HCT116 (cell line): ENCODE results near the gene TRIB2.

Experiments
- CBX3 ChIP-seq: IDR thresholded peaks from 2 replicates; pipeline ENCODE4 v1.6.1; 2012; ENCODE audit warnings: low read depth
- EZH2 ChIP-seq: fragments of 200-600 bp; sonication (generic); IDR thresholded peaks from 2 replicates; pipeline ENCODE4 v1.6.1; 2017; ENCODE audit warnings: antibody characterized with exemption, mixed run types
- POLR2A ChIP-seq: IDR thresholded peaks from 2 replicates; pipeline ENCODE4 v1.7.0; 2011; ENCODE audit warnings: borderline replicate concordance; ENCODE audit not compliant: insufficient read depth, insufficient read length; ENCODE audit errors: extremely low read depth
- POLR2AphosphoS5 ChIP-seq: IDR thresholded peaks from 2 replicates; pipeline ENCODE4 v1.6.1; 2011; ENCODE audit warnings: mild to moderate bottlenecking, low read depth, low read length, moderate library complexity
- SP1 ChIP-seq: IDR thresholded peaks from 2 replicates; pipeline ENCODE4 v1.6.1; 2012; ENCODE audit warnings: low read depth
- TCF7L2 ChIP-seq: IDR thresholded peaks from 2 replicates; pipeline ENCODE4 v1.7.0; 2011; ENCODE audit warnings: borderline replicate concordance, inconsistent platforms; ENCODE audit not compliant: insufficient read depth, insufficient read length; ENCODE audit errors: extremely low read depth
- ZNF274 ChIP-seq: fragments of 200-500 bp; sonication (Bioruptor generic); IDR thresholded peaks from 2 replicates; pipeline ENCODE4 v1.6.1; 2014; ENCODE audit warnings: mild to moderate bottlenecking, low read depth, low read length, inconsistent platforms
- TF ChIP-seq, protein P1 (sequence below), 3 experiments: fragments of 200-600 bp in 1 of 3; sonication (generic) in 1 of 3; IDR thresholded peaks in 2 of 3; conservative IDR thresholded peaks in 1 of 3; 2 replicates each; pipeline ENCODE4 v1.5.1; 2012 to 2017; ENCODE audit warnings: low read depth in 2 of 3, low read length in 2 of 3, antibody characterized with exemption in 1 of 3, borderline replicate concordance in 1 of 3, control low read depth in 1 of 3, mild to moderate bottlenecking in 1 of 3, mixed read lengths in 1 of 3, mixed run types in 1 of 3, moderate library complexity in 1 of 3; ENCODE audit not compliant: insufficient read depth in 1 of 3
- TF ChIP-seq, protein P2 (sequence below): IDR thresholded peaks from 2 replicates; pipeline ENCODE4 v1.6.1; 2012; ENCODE audit warnings: low read depth

DNA sequence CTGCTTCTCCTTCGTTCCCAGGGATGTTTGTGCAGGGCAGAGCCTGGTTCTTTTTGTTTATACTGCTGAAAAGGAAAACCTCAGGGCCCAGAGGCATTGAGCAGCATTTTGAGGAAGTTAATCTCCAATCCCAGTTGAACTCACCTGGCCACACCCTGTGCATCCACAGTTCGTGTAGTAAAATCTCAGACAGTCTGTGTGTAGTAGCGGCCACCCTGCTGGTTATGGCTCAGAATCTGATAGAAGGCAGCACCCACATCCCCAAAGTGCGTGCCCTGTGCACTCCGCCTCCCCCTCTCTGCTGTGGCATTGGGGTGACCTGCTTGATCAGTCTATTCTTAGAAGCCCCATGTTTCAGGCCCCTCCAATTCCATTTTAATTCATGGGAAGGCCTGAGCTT is 10.9 kb downstream of the TRIB2 start:
- TF ChIP-seq EZH2 (no peak), POLR2A (no peak), POLR2AphosphoS5 (no peak), SP1 (no peak), ZNF274 (no peak), CBX3 (no peak), TCF7L2 (no peak)
- TF ChIP-seq, protein P1, sequence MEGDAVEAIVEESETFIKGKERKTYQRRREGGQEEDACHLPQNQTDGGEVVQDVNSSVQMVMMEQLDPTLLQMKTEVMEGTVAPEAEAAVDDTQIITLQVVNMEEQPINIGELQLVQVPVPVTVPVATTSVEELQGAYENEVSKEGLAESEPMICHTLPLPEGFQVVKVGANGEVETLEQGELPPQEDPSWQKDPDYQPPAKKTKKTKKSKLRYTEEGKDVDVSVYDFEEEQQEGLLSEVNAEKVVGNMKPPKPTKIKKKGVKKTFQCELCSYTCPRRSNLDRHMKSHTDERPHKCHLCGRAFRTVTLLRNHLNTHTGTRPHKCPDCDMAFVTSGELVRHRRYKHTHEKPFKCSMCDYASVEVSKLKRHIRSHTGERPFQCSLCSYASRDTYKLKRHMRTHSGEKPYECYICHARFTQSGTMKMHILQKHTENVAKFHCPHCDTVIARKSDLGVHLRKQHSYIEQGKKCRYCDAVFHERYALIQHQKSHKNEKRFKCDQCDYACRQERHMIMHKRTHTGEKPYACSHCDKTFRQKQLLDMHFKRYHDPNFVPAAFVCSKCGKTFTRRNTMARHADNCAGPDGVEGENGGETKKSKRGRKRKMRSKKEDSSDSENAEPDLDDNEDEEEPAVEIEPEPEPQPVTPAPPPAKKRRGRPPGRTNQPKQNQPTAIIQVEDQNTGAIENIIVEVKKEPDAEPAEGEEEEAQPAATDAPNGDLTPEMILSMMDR (IDR thresholded peaks at IDR 0.05 in 2 of 3, conservative IDR thresholded peaks at IDR 0.05 in 1 of 3; ENCODE audit: borderline replicate concordance in 1 of 3, insufficient read depth in 1 of 3, low read depth in 2 of 3, low read length in 2 of 3): no peak
- TF ChIP-seq, protein P2, sequence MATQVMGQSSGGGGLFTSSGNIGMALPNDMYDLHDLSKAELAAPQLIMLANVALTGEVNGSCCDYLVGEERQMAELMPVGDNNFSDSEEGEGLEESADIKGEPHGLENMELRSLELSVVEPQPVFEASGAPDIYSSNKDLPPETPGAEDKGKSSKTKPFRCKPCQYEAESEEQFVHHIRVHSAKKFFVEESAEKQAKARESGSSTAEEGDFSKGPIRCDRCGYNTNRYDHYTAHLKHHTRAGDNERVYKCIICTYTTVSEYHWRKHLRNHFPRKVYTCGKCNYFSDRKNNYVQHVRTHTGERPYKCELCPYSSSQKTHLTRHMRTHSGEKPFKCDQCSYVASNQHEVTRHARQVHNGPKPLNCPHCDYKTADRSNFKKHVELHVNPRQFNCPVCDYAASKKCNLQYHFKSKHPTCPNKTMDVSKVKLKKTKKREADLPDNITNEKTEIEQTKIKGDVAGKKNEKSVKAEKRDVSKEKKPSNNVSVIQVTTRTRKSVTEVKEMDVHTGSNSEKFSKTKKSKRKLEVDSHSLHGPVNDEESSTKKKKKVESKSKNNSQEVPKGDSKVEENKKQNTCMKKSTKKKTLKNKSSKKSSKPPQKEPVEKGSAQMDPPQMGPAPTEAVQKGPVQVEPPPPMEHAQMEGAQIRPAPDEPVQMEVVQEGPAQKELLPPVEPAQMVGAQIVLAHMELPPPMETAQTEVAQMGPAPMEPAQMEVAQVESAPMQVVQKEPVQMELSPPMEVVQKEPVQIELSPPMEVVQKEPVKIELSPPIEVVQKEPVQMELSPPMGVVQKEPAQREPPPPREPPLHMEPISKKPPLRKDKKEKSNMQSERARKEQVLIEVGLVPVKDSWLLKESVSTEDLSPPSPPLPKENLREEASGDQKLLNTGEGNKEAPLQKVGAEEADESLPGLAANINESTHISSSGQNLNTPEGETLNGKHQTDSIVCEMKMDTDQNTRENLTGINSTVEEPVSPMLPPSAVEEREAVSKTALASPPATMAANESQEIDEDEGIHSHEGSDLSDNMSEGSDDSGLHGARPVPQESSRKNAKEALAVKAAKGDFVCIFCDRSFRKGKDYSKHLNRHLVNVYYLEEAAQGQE: no peak
